CD4-positive, alpha-beta T cell treated with Interleukin-1 beta for 1 hour (primary cell): ENCODE measurements around the gene MGAM2.
"Not testable (repeated sequence)": the region's sequence is repeated elsewhere in the genome, so short reads cannot be mapped to it uniquely, and the experiment has no call there.

Source experiments
- DNase-seq, 2 donors: peaks; one replicate each; pipeline ENCODE4 v3.0.0-alpha.2; 2020 to 2022

The MGAM2 gene

GRCh38 chr7:142111499-142111898 is at the start of gene MGAM2:
TSS of gene MGAM2 (plus strand) at chr7:142111718. CDS start at chr7:142116874, 5,156 bp downstream.
- DNase-seq = no peak

DNA sequence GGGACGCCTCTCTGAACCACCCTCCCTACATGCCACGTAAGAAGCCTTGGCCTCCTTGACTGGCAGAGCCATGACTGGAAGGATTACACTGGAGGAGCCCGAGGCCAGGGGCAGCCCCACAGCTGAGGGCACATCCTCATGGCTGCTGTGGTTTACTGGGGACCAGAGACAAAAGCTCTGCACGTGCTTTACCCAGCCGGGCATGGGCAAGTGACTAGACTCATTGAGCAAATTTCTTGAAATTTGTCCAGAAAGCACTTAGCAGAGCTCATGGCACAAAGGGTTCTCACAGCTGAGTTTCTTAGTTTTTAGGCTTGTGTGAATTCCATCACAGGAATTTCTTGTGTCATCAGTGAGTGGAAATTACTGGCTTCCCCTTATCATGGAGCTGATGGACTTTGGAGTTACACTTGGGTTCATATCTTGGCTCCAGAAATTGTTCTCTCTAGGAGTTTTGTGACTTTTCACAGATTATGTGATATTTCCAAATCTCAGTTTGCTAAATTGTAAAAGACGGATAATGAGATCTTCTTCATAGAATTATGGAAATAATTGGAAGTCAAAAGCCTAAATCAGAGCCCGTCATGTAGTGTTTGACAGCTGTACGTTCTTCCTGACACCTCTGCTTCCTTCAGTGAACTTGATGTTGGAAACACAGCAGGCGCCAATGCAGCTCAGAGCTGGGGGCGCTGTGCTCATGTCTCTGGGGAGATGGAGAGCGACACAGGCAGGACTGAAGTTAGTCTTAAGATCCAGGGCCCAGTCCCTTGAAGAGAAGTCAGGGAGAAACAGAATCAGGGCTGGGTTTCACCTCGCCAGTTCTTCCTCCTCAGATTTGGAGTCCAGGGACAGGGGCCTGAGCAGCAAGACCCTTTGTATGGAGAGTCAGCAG is 47.7 kb upstream of the MGAM2 start:
- DNase-seq = no peak

DNA sequence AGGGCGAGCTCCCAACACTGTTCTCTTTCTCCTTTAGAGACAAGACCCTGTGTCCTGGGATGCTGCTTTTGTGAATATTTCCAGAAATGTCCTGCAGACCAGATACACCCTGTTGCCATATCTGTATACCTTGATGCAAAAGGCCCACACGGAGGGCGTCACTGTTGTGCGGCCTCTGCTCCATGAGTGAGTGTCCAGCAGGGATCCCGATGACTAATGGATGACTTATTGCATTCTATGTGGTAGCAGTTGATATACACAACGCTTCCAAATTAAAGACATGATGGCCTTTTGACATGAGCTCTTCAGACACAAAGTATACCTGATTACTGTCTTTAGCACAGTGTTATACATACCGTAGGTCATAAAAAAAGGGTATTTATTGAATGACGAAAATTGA is 45.0 kb upstream of the MGAM2 start:
- no peak for DNase-seq

DNA sequence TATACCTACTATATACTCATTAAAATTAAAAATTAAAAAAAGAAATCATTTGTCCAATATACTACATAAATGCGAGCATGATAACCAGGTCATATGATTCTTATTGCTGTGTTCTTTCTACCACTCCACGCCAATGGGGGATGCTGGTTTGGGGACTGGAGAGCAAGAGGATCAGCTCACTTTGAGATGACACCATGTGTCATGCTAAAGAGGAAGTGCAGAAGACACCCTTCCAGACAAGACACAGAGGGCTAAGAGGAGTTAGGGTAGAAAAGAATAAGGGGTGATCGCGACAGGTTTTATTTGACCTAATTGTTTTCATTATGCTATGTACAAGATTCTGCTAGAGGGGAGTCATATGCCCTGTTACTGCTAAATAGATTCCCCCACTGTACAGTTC is 33.8 kb upstream of the MGAM2 start:
- no peak for DNase-seq

GRCh38 chr7:142083605-142084004 is 27.9 kb upstream of the MGAM2 start:
- no peak for DNase-seq

- no peak for DNase-seq
These were observed 26.1 kb upstream of the MGAM2 start for GRCh38 chr7:142085428-142085827.

- DNase-seq = no peak
These were observed 23.4 kb upstream of the MGAM2 start for GRCh38 chr7:142088022-142088714.

DNA sequence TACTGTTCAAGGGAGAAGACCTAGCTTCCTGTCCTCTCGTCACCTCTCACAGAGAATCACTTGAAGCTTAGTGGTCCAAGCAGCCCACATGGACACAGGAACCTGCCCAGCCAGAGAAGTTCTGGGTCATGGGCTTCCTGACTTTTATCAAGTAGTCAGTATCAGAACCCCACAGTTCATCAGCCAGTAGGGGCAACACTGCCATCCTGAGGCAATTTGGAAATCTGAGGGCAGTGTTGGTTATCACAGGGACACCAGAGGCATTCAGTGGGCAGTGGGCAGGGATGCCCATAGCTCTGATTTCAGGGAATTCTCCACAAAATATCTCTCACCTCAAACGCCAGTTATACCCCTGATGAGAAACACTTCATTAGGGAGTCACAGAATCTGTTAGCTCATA is 22.5 kb upstream of the MGAM2 start:
- no peak for DNase-seq

DNA sequence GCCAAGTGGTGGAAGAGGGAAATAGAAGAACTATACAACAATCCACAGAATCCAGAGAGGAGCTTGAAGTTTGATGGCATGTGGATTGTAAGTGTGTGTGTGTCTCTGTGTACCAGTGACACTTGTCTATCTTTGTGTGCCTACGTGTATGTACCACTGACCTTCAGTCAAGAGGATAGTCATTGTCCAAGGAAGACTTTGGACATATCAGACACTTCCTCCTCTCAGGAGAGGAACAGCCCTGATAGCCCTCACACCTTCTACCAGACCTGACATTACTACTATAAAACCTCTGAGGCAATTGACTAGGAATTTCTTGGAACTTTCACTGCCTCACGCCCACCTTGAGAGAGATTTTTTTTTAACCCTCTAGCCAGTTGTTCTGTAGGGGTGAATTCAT is 19.6 kb upstream of the MGAM2 start:
- DNase-seq = no peak

GRCh38 chr7:142094861-142095260 is 16.7 kb upstream of the MGAM2 start:
- no peak for DNase-seq

DNA sequence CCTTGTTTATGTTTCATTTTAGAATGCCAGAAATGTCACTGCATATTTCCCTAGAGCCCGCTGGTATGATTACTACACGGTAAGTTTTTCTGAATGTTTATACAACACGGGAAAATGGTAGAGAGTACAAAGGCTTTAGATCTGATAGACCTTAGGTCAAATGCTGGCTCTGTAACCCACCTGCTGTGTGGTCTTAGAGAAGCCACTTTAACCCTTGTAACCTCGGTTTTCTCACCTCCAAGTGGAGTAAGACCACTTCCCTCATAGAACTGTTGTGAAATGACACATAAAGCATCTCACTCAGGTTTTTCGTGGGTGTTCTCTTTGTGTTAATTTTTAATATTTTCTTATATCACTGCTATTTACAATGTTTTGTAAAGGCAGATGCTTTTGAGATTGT is 13.9 kb upstream of the MGAM2 start:
- no peak for DNase-seq

GRCh38 chr7:142098004-142098403 is 13.5 kb upstream of the MGAM2 start:
- DNase-seq = no peak

GRCh38 chr7:142099347-142099746 is 12.2 kb upstream of the MGAM2 start:
- DNase-seq = not testable (repeated sequence)

- DNase-seq = no peak
These were observed 10.9 kb upstream of the MGAM2 start for GRCh38 chr7:142100634-142101033.

DNA sequence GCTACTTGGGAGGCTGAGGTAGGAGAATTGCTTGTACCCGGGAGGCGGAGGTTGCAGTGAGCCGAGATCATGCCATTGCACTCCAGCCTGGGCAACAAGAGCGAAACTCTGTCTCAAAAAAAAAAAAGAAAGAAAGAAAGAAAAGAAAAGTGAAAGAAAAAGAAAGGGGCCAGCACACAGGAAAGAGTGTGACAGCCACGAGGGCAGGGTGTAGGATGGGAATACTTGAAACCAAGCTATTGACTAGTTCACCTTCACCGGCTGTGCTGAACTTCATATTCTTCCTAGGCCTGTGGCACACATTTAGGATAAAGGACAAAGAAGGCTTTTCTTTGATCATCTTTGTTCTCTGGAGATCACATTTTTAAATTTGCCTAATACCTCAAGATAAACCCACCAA is 9.7 kb upstream of the MGAM2 start:
- DNase-seq = not testable (repeated sequence)

DNA sequence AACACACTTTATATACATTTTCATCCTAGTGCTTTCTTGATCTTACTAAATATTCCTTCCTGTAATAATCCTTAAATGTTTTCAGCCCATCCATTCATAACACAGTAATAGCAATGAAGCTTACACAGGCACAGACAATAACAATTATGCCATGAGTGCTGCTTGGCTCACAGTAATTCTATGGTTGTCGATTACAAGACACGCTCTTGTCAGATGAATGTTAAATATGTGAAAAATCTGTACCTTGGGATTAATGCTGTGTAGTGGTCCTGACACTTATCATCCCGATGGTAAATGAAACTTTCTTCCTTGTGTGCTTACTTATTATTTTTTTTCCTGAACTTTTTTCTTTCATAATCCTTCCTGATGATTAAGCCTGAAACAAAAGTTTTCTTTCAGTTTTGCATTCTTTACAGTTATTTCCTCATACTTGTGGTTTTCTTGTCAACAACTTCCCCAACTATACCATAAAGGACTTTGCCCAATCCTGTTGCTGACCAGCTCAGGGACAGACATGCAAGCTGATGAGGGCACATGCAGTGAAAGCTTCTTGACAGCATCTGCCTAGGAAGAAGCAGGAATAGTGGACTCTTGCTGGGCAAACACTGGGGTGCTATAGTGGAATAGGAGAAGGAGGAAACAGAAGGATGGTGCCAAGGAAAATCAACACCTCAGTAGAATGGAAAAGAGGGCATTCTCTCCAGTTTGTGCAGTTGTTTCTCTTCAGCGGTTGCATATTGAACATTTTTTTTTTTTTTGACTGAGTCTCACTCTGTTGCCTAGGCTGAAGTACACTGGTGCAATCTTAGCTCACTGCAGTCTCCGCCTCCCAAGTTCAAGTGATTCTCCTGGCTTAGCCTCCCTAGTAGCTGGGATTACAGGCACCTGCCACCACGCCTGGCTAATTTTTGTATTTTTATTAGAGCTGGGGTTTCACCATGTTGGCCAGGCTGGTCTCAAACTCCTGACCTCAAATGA is 6.7 kb upstream of the MGAM2 start:
- DNase-seq = peak in 1 of 2 donors; percentile 17

- no peak for DNase-seq
These were observed 2.6 kb upstream of the MGAM2 start for GRCh38 chr7:142108728-142109505.

GRCh38 chr7:142110098-142110497 is 1.4 kb upstream of the MGAM2 start:
- DNase-seq = no peak

DNA sequence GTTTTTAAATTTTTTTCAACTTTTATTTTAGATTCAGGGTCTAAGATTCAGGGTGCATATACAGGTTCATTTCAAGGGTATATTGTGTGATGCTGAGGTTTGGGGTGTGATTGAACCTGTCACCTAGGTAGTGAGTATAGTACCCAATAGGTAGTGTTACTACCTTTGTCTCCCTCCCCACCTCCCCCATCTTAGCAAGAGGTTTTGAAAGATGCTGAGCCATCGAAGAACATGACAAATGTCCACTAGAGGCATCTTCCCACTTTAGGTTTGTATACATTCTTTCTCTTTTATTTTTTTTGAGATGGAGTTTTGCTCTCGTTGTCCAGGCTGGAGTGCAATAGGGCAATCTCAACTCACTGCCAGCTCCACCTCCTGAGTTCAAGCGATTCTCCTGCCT is 880 bp upstream of the MGAM2 start:
- no peak for DNase-seq

DNA sequence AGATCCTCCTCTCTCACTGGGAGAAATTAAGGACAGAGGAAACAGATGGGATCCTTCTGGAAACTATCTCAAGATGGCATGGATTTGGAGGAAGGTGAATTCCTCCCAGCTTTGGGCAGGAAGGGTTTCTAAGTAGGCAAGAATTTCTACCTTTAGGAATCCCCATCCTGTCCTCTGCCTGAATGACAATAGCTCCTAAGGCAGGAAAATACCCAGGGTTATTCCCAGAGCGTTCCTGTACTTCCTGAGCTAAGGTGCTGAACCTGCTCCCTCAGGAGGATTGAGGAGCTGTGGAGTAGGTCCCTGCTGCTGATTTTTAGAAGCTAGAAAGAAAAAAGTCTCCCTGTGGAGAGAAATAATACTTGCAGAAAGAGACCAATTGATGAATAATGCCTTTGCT is 568 bp downstream of the MGAM2 start:
- DNase-seq = no peak

GRCh38 chr7:142114207-142114606 is 2.7 kb downstream of the MGAM2 start:
- DNase-seq = no peak

- DNase-seq = no peak
These were observed 9.0 kb downstream of the MGAM2 start for GRCh38 chr7:142120524-142120923.
